ENCODE measurements around the gene RPL22. TPM values are rescaled to one million over a fixed set of nuclear protein-coding genes. Genes with fewer than 3 reads are reported as not detected.

Gene RPL22
- total RNA-seq, 1 experiment from 2014 or later, result 456 TPM

DNA sequence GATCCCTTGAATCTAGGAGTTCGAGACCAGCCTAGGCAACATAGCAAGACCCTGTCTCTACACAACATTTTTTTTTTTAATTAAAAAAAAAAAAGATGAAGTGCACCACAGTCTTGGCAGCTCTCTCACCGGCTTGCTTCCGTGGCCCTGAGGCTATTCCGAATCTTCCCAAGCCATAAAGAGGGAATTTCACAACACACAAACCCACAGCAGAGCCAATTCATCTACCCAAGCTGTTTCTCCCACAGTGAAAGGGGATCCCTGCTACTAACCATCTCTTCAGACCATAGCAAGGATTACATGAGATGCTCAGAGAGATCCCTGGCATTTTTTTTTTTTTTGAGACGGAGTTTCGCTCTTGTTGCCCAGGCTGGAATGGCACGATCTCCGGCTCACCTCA is 10.9 kb downstream of the RPL22 start:
- Histone ChIP-seq H3K4me2 (ENCODE audit: low read length) (no peak overlapping the region), H3K36me3 (ENCODE audit: control insufficient read depth in 1 of 2, insufficient read depth in 2 of 2, low read length in 2 of 2) (peaks cover 40 to 59% of the 10 kb centered on the region in 2 experiments), H4K20me1 (ENCODE audit: insufficient read depth) (peaks cover 33% of the 10 kb centered on the region; the same call in 1 of the 2 replicates), H3K79me2 (ENCODE audit: insufficient read depth, low read length) (peaks cover 74% of the 10 kb centered on the region), H2AFZ (ENCODE audit: low read depth, low read length, poor library complexity, severe bottlenecking) (no peak overlapping the region), H3K4me3 (replicated peaks in 1 of 2; ENCODE audit: low read depth in 1 of 2, low read length in 2 of 2) (no peak overlapping the region), H3K9ac (ENCODE audit: low read length) (no peak overlapping the region), H3K27me3 (ENCODE audit: insufficient read depth, low read length) (no peaks in the 10 kb centered on the region), H3K9me2 (ENCODE audit: insufficient read depth) (no peaks in the 10 kb centered on the region), H3K4me1 (ENCODE audit: control insufficient read depth in 1 of 2, insufficient read depth in 2 of 2, low read length in 2 of 2) (peaks cover 4 to 8% of the 10 kb centered on the region in 2 experiments), H3K9me3 (ENCODE audit: control insufficient read depth in 1 of 2, insufficient read depth in 1 of 2, low read depth in 1 of 2, low read length in 2 of 2) (no peaks in the 10 kb centered on the region), H3K27ac (ENCODE audit: low read depth, low read length) (no peak overlapping the region)
- ATAC-seq (no peak), DNase-seq (ENCODE audit: low read depth, low spot score) (no peak)
- no peak for TF ChIP-seq SIN3A (IDR thresholded peaks at IDR 0.05; ENCODE audit: low read depth)
- no peak for TF ChIP-seq SRF (IDR thresholded peaks at IDR 0.05; ENCODE audit: low read depth)
- no peak for TF ChIP-seq POLR2AphosphoS5 (IDR thresholded peaks at IDR 0.05; ENCODE audit: low read depth, low read length)
- no peak for TF ChIP-seq ZFX (IDR thresholded peaks at IDR 0.05)
- no peak for TF ChIP-seq RAD21 (IDR thresholded peaks at IDR 0.05; ENCODE audit: low read depth)
- TF ChIP-seq, protein P1, sequence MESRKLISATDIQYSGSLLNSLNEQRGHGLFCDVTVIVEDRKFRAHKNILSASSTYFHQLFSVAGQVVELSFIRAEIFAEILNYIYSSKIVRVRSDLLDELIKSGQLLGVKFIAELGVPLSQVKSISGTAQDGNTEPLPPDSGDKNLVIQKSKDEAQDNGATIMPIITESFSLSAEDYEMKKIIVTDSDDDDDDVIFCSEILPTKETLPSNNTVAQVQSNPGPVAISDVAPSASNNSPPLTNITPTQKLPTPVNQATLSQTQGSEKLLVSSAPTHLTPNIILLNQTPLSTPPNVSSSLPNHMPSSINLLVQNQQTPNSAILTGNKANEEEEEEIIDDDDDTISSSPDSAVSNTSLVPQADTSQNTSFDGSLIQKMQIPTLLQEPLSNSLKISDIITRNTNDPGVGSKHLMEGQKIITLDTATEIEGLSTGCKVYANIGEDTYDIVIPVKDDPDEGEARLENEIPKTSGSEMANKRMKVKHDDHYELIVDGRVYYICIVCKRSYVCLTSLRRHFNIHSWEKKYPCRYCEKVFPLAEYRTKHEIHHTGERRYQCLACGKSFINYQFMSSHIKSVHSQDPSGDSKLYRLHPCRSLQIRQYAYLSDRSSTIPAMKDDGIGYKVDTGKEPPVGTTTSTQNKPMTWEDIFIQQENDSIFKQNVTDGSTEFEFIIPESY (IDR thresholded peaks at IDR 0.05; ENCODE audit: extremely low read depth, insufficient replicate concordance, low read length), result no peak
- no peak for TF ChIP-seq CTCF (IDR thresholded peaks at IDR 0.05 in 2 of 3, conservative IDR thresholded peaks at IDR 0.05 in 1 of 3; ENCODE audit: borderline replicate concordance in 1 of 3, insufficient read depth in 1 of 3, low read depth in 2 of 3, low read length in 2 of 3)
- no peak for TF ChIP-seq FOSL1 (IDR thresholded peaks at IDR 0.05; ENCODE audit: low read depth)
- no peak for TF ChIP-seq CBX3 (IDR thresholded peaks at IDR 0.05; ENCODE audit: low read depth)
- TF ChIP-seq EZH2phosphoT487 (IDR thresholded peaks at IDR 0.05; ENCODE audit: borderline replicate concordance), result no peak
- no peak for TF ChIP-seq EZH2 (IDR thresholded peaks at IDR 0.05)
- no peak for TF ChIP-seq REST (IDR thresholded peaks at IDR 0.05; ENCODE audit: low read depth)
- TF ChIP-seq ZNF274 (IDR thresholded peaks at IDR 0.05; ENCODE audit: low read depth, low read length), result no peak
- no peak for TF ChIP-seq SP1 (IDR thresholded peaks at IDR 0.05; ENCODE audit: low read depth)
- no peak for TF ChIP-seq POLR2A (IDR thresholded peaks at IDR 0.05; ENCODE audit: borderline replicate concordance, extremely low read depth, insufficient read depth, insufficient read length)
- no peak for TF ChIP-seq MAX (IDR thresholded peaks at IDR 0.05)
- BruUV-seq (replicated peaks), result no TSS peak
- ChIA-PET RAD21 (ENCODE audit: low non-redundant PET in 1 of 2, low total read pairs in 2 of 2, uncharacterized antibody in 2 of 2, unreplicated experiment in 2 of 2) (no interaction called here), CTCF (interaction anchor here (0.7 kb wide), 1 partner anchor 17 kb away, joined by 3 read pairs; no protein-coding TSS in a partner anchor), POLR2A (no interaction called here)
- intact Hi-C loops (cut with micrococcal nuclease), result no loop called here
